CD4-positive, alpha-beta T cell (primary cell): ENCODE data around the gene ADIPOR2. TPM values are rescaled to one million over a fixed set of nuclear protein-coding genes. Genes with fewer than 3 reads are reported as not detected.

Experiments used
- ATAC-seq: fragments of 200-7000 bp; cut with Tn5 transposase; one replicate; pipeline ENCODE4 v1.10.0; 2022; ENCODE audit warnings: mild to moderate bottlenecking; ENCODE audit not compliant: poor library complexity
- CTCF ChIA-PET: fragments of 350-600 bp; sonication (Branson Sonifier 250); formaldehyde crosslinking; loops from one replicate; lab custom pipeline; 2021; ENCODE audit warnings: antibody characterized with exemption, inconsistent platforms; lab: Charles Lee
- POLR2A ChIA-PET: fragments of 350-600 bp; sonication (Branson Sonifier 250); formaldehyde crosslinking; loops from one replicate; lab custom pipeline; 2021; ENCODE audit warnings: antibody characterized with exemption, inconsistent platforms; lab: Charles Lee
- DNase-seq, 14 experiments: peaks; one replicate each; pipeline ENCODE4 v3.0.0-alpha.2; 2013 to 2020; ENCODE audit warnings: mixed read lengths in 2 of 14
- H3K27ac ChIP-seq, 2 donors: one replicate each; pipeline versions ENCODE4 v1.5.1 to v1.7.0; 2013; ENCODE audit warnings: low read length in 2 of 2, low read depth in 1 of 2, mild to moderate bottlenecking in 1 of 2
- H3K27me3 ChIP-seq, 2 experiments: 1 replicate in 1 of 2; 2 replicates in 1 of 2; pipeline versions ENCODE4 v1.6.1 to v1.7.0; 2013; ENCODE audit warnings: low read length in 2 of 2, control low read depth in 1 of 2, mild to moderate bottlenecking in 1 of 2, moderate library complexity in 1 of 2; ENCODE audit not compliant: insufficient read depth in 2 of 2, control insufficient read depth in 1 of 2
- H3K36me3 ChIP-seq: one replicate; pipeline ENCODE4 v1.6.1; 2013; ENCODE audit warnings: low read length, control low read depth; ENCODE audit not compliant: insufficient read depth
- H3K4me1 ChIP-seq: one replicate; pipeline ENCODE4 v1.6.1; 2013; ENCODE audit warnings: low read length, control low read depth; ENCODE audit not compliant: insufficient read depth
- H3K4me3 ChIP-seq: one replicate; pipeline ENCODE4 v1.5.1; 2013; ENCODE audit warnings: mild to moderate bottlenecking, low read length, moderate library complexity
- H3K9me3 ChIP-seq, 2 experiments: 1 replicate in 1 of 2; 2 replicates in 1 of 2; pipeline versions ENCODE4 v1.6.1 to v1.7.0; 2013; ENCODE audit warnings: low read length in 2 of 2, mild to moderate bottlenecking in 2 of 2, control low read depth in 1 of 2, moderate library complexity in 1 of 2; ENCODE audit not compliant: control insufficient read depth in 1 of 2, insufficient read depth in 1 of 2
- H3K27ac Mint-ChIP-seq: one replicate; pipeline ENCODE4 v1.8.0; 2020; ENCODE audit warnings: mixed read lengths
- H3K27me3 Mint-ChIP-seq: one replicate; pipeline ENCODE4 v1.8.0; 2021; ENCODE audit warnings: mixed read lengths
- H3K36me3 Mint-ChIP-seq: one replicate; pipeline ENCODE4 v1.8.0; 2021; ENCODE audit warnings: low read depth, mixed read lengths
- H3K4me1 Mint-ChIP-seq: one replicate; pipeline ENCODE4 v1.8.0; 2021; ENCODE audit warnings: low read depth, mixed read lengths
- H3K4me3 Mint-ChIP-seq: one replicate; pipeline ENCODE4 v1.8.0; 2020; ENCODE audit warnings: mild to moderate bottlenecking, mixed read lengths
- H3K9me3 Mint-ChIP-seq: one replicate; pipeline ENCODE4 v1.8.0; 2020; ENCODE audit warnings: mixed read lengths
- intact Hi-C, 2 experiments: fragments of 100-400 bp; cut with DNase I in 1 of 2; cut with micrococcal nuclease in 1 of 2; formaldehyde crosslinking; loops; one replicate each; pipeline versions ENCODE4 v1.15.1 to v1.9.0; 2023 to 2025; cut with DNase I, micrococcal nuclease
- total RNA-seq, 174 experiments: library from RNA in 2 of 174; stranded (reverse) in 2 of 174; gene quantifications; one replicate each; pipeline ENCODE4 v1.2.3 and lab custom pipeline; 2021 to 2026
- TF ChIP-seq, protein P1 (sequence below): fragments of 200-600 bp; IDR thresholded peaks from one replicate; pipeline ENCODE4 v1.8.0; 2022; ENCODE audit warnings: antibody characterized with exemption, mild to moderate bottlenecking

Gene ADIPOR2
- total RNA-seq, 2 experiments from 2014 or later: 12.5 to 12.6 TPM

DNA sequence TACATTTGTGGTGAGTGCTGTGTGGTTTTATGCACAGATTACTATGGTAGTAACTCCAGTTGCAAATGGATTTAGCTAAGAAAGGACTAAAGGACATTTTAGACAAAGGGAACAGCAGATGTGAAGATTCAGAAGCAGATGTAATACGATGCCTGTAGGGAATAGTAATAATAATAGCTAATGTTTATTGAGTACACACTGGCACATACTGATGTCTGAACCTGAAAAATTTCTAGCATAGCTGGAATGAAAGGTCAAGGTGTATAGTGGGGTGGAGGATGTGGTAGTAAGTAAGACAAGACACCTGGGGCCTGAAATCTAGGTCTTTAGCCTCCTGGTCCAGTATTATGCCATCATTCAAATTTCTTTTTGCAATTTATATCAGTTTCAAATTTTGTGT lies 75.2 kb downstream of the ADIPOR2 start:
- no peak overlapping the region for H3K27ac Mint-ChIP-seq
- intact Hi-C loops: no loop called here

DNA sequence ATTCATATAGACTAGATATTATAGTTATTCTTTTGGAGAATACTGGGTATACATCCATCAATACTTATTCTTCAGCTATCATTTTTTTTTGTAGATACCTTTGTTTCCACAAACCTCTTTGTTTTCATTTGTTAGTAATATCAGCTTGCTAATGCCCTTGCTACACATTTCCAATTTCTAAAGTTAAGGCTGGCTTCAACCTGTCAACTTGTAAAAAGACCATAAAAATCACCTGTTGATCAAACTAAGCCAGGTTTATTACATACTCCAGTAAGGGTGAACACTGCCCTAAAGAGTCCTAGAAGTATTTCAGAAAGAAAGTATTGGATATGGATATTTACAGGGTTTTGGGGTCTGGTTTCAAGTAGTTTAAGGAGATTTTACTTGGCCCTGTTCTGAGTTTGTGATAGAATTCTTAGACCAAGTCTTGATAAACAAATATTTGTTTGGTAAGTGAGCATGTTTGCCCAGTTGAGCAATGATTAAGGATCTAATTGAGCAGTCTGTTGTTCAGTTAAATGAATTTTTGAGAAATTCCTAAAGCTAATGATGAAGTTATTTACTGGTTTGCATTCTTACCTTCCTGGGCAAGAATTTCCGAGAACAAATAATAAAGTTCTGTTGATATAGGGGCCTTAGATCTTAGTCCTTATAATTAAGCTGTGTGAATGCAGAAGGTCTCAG lies 76.7 kb downstream of the ADIPOR2 start:
- Mint-ChIP-seq H3K4me1 (peaks cover 10% of the 10 kb centered on the region), H3K27me3 (no peaks in the 10 kb centered on the region), H3K27ac (no peak overlapping the region), H3K4me3 (no peak overlapping the region), H3K9me3 (no peaks in the 10 kb centered on the region), H3K36me3 (peaks cover 34% of the 10 kb centered on the region)
- intact Hi-C loops: no loop called here
- H3K9me3 ChIP-seq: no peaks in the 10 kb centered on the region
- no peak overlapping the region for H3K4me3 ChIP-seq
- H3K27ac ChIP-seq: no peak overlapping the region
- DNase-seq (no peak), ATAC-seq (no peak)
- H3K27me3 ChIP-seq: no peaks in the 10 kb centered on the region
- ChIA-PET POLR2A (no interaction called here), CTCF (interaction anchor here (2.3 kb wide), 1 partner anchor 173 kb away, joined by 6 read pairs; no protein-coding TSS in a partner anchor)
- H3K4me1 ChIP-seq: no peaks in the 10 kb centered on the region
- H3K36me3 ChIP-seq: peaks cover 12% of the 10 kb centered on the region
- TF ChIP-seq, protein P1, sequence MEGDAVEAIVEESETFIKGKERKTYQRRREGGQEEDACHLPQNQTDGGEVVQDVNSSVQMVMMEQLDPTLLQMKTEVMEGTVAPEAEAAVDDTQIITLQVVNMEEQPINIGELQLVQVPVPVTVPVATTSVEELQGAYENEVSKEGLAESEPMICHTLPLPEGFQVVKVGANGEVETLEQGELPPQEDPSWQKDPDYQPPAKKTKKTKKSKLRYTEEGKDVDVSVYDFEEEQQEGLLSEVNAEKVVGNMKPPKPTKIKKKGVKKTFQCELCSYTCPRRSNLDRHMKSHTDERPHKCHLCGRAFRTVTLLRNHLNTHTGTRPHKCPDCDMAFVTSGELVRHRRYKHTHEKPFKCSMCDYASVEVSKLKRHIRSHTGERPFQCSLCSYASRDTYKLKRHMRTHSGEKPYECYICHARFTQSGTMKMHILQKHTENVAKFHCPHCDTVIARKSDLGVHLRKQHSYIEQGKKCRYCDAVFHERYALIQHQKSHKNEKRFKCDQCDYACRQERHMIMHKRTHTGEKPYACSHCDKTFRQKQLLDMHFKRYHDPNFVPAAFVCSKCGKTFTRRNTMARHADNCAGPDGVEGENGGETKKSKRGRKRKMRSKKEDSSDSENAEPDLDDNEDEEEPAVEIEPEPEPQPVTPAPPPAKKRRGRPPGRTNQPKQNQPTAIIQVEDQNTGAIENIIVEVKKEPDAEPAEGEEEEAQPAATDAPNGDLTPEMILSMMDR: no peak

More for the DNA sequence above, 75.2 kb downstream of the ADIPOR2 start:
- peaks cover 10% of the 10 kb centered on the region for H3K4me1 Mint-ChIP-seq
- no peaks in the 10 kb centered on the region for H3K4me1 ChIP-seq
- H3K36me3 Mint-ChIP-seq: peaks cover 20% of the 10 kb centered on the region
- ChIA-PET POLR2A (interaction anchor here (0.5 kb wide), 1 partner anchor 623 kb away, joined by 3 read pairs; no protein-coding TSS in a partner anchor), CTCF (interaction anchor here (1.0 to 2.3 kb wide), 2 partner anchors 25 to 174 kb away, joined by 3 to 6 read pairs; no protein-coding TSS in a partner anchor)
- H3K27me3 ChIP-seq: no peaks in the 10 kb centered on the region
- H3K4me3 Mint-ChIP-seq: no peak overlapping the region
- DNase-seq (no peak), ATAC-seq (no peak)
- H3K4me3 ChIP-seq: no peak overlapping the region
- no peak overlapping the region for H3K27ac ChIP-seq
- no peaks in the 10 kb centered on the region for H3K9me3 Mint-ChIP-seq
- H3K36me3 ChIP-seq: peaks cover 12% of the 10 kb centered on the region
- no peaks in the 10 kb centered on the region for H3K27me3 Mint-ChIP-seq
- TF ChIP-seq, protein P1: no peak
- H3K9me3 ChIP-seq: no peaks in the 10 kb centered on the region

DNA sequence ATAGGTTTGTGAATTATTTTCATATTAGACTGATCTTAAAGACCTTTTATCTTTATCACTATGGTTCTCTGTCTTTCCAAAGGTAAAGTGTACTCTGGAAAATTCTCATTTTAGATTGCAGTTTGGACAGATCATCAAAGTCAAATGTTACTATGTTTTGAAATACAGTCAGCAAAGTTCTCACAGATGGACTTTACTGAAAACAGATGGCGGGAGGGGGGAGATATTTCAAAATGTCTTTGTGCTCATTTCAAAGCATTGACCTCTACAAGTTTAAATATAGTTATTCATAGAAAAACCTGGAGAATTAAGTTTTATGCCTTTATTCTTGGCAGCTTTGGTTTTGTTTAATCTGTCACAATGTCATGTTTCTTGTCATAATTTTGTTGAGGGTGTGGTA lies 77.7 kb downstream of the ADIPOR2 start:
- Mint-ChIP-seq H3K9me3 (no peaks in the 10 kb centered on the region), H3K27me3 (no peaks in the 10 kb centered on the region), H3K27ac (no peak overlapping the region), H3K36me3 (peaks cover 39% of the 10 kb centered on the region), H3K4me1 (peaks cover 10% of the 10 kb centered on the region), H3K4me3 (no peak overlapping the region)
- Histone ChIP-seq H3K4me1 (no peaks in the 10 kb centered on the region), H3K36me3 (peaks cover 23% of the 10 kb centered on the region), H3K27ac (no peak overlapping the region), H3K27me3 (no peaks in the 10 kb centered on the region), H3K4me3 (no peak overlapping the region), H3K9me3 (no peaks in the 10 kb centered on the region)
- ATAC-seq (no peak), DNase-seq (no peak)
- ChIA-PET CTCF (no interaction called here), POLR2A (no interaction called here)
- intact Hi-C loops: no loop called here
- TF ChIP-seq, protein P1: no peak
